GM10248 (cell line): ENCODE measurements around the gene PTBP3.

Experiments
- CTCF ChIA-PET: fragments of 300-600 bp; sonication (Branson Sonifier 250); formaldehyde crosslinking; extraction: SDS; loops from one replicate; lab custom pipeline; 2021; ENCODE audit warnings: antibody characterized with exemption; lab: Yijun Ruan, JAX
- POLR2A ChIA-PET: fragments of 350-650 bp; sonication (Branson Sonifier 250); formaldehyde crosslinking; extraction: SDS; loops from one replicate; lab custom pipeline; 2020; ENCODE audit warnings: antibody characterized with exemption; lab: Yijun Ruan, JAX
- DNase-seq: peaks from one replicate; pipeline ENCODE4 v3.0.0; 2012; ENCODE audit errors: extremely low spot score
- CTCF ChIP-seq: IDR thresholded peaks from 2 replicates; pipeline ENCODE4 v1.5.1; 2012; ENCODE audit warnings: mild to moderate bottlenecking, low read depth; ENCODE audit errors: extremely low read depth, missing control alignments, control extremely low read depth

PTBP3 gene

GRCh38 chr9:112326194-112326593 is 7.2 kb downstream of the PTBP3 start:
- ChIA-PET CTCF (interaction anchor here (1.3 to 2.0 kb wide), 4 partner anchors 10 to 36 kb away, joined by 4 to 6 read pairs (median 4); no protein-coding TSS in a partner anchor), POLR2A (no interaction called here)
- no peak for TF ChIP-seq CTCF
- no peak for DNase-seq

- CTCF ChIA-PET: interaction anchor here (1.3 to 2.0 kb wide), 4 partner anchors 10 to 36 kb away, joined by 4 to 6 read pairs (median 4); no protein-coding TSS in a partner anchor
- TF ChIP-seq CTCF: no peak
- POLR2A ChIA-PET: interaction anchor here (0.7 kb wide), 2 partner anchors 176 to 266 kb away, joined by 3 to 5 read pairs; no protein-coding TSS in a partner anchor
- DNase-seq: no peak
Observed at GRCh38 chr9:112325600-112325999, 7.8 kb downstream of the PTBP3 start.

- ChIA-PET CTCF (interaction anchor here (1.3 to 1.4 kb wide), 2 partner anchors 29 to 37 kb away, joined by 4 read pairs; no protein-coding TSS in a partner anchor), POLR2A (interaction anchor here (0.7 kb wide), 2 partner anchors 175 to 266 kb away, joined by 3 to 5 read pairs; no protein-coding TSS in a partner anchor)
- DNase-seq: no peak
- no peak for TF ChIP-seq CTCF
Observed at GRCh38 chr9:112325127-112325526, 8.3 kb downstream of the PTBP3 start.

GRCh38 chr9:112323378-112323854 is 10.0 kb downstream of the PTBP3 start:
- ChIA-PET POLR2A (no interaction called here), CTCF (interaction anchor here (1.1 to 1.9 kb wide), 3 partner anchors 10 to 17 kb away, joined by 3 to 4 read pairs (median 4); partner anchors contain the start of gene PTBP3)
- DNase-seq: no peak
- TF ChIP-seq CTCF: no peak

GRCh38 chr9:112322701-112323377 is 10.6 kb downstream of the PTBP3 start:
- POLR2A ChIA-PET: no interaction called here

More at GRCh38 chr9:112322701-112323377, 10.6 kb downstream of the PTBP3 start:
- TF ChIP-seq CTCF: no peak
- no peak for DNase-seq
- CTCF ChIA-PET: interaction anchor here (1.0 to 1.9 kb wide), 4 partner anchors 9 to 16 kb away, joined by 3 to 4 read pairs (median 4); partner anchors contain the start of gene PTBP3
